Endothelial cell of umbilical vein (primary cell): ENCODE data around the gene ADSS1. TPM values are rescaled to one million over a fixed set of nuclear protein-coding genes. Genes with fewer than 3 reads are reported as not detected.

Source experiments
- BruUV-seq: library from RNA; stranded (reverse); fragments of 400-500 nt; replicated peaks from 2 replicates; lab custom pipeline; 2021; lab: Mats Ljungman, UMichigan
- CTCF ChIA-PET: fragments of 300-600, 350-600 bp; sonication (Branson Sonifier 250); formaldehyde crosslinking; loops from one replicate; lab custom pipeline; 2021; ENCODE audit warnings: antibody characterized with exemption, inconsistent platforms; lab: Charles Lee
- POLR2A ChIA-PET: fragments of 300-600, 350-600 bp; sonication (Branson Sonifier 250); formaldehyde crosslinking; loops from one replicate; lab custom pipeline; 2021; ENCODE audit warnings: antibody characterized with exemption, inconsistent platforms; lab: Charles Lee
- DNase-seq: peaks from one replicate; pipeline ENCODE4 v3.0.0-alpha.2; 2011; ENCODE audit warnings: low read depth, low spot score
- FAIRE-seq: peaks from 2 replicates; lab custom pipeline; 2011; peaks lifted over from hg19 to GRCh38; lab: Jason Lieb, UNC
- H2AFZ ChIP-seq: 2 replicates; pipeline ENCODE4 v1.6.0; 2012; ENCODE audit warnings: low read depth, low read length, control low read depth, inconsistent platforms
- H3K27ac ChIP-seq: 2 replicates; pipeline ENCODE4 v1.5.1; 2011; ENCODE audit warnings: low read depth, mild to moderate bottlenecking, control low read depth, low read length, moderate library complexity; ENCODE audit not compliant: insufficient read depth
- H3K27me3 ChIP-seq, 2 experiments: 2 replicates each; pipeline versions ENCODE4 v1.6.0 to v1.6.1; 2011; ENCODE audit warnings: low read length in 2 of 2, mixed read lengths in 1 of 2; ENCODE audit not compliant: control insufficient read depth in 2 of 2, insufficient read depth in 2 of 2
- H3K36me3 ChIP-seq, 2 experiments: 2 replicates in 1 of 2; 3 replicates in 1 of 2; pipeline ENCODE4 v1.5.1; 2011; ENCODE audit warnings: low read length in 2 of 2, mild to moderate bottlenecking in 1 of 2, moderate library complexity in 1 of 2; ENCODE audit not compliant: control insufficient read depth in 2 of 2, insufficient read depth in 2 of 2; ENCODE audit errors: extremely low read depth in 1 of 2
- H3K4me1 ChIP-seq: 3 replicates; pipeline ENCODE4 v1.5.1; 2011; ENCODE audit warnings: mild to moderate bottlenecking, low read length; ENCODE audit not compliant: control insufficient read depth, insufficient read depth; ENCODE audit errors: extremely low read depth
- H3K4me2 ChIP-seq: 2 replicates; pipeline ENCODE4 v1.6.1; 2011; ENCODE audit warnings: low read length, control low read depth, mixed read lengths; ENCODE audit not compliant: insufficient read depth
- H3K4me3 ChIP-seq, 3 experiments: fragments of 200-600 bp in 1 of 3; sonication (generic), shearing (Covaris generic) in 1 of 3; replicated peaks in 1 of 3; 2 replicates each; pipeline ENCODE4 v1.5.1; 2011 to 2016; ENCODE audit warnings: control low read depth in 3 of 3, low read length in 3 of 3, mild to moderate bottlenecking in 2 of 3, inconsistent platforms in 1 of 3, low read depth in 1 of 3, moderate library complexity in 1 of 3; ENCODE audit not compliant: insufficient read depth in 1 of 3
- H3K79me2 ChIP-seq: 2 replicates; pipeline ENCODE4 v1.6.0; 2012; ENCODE audit warnings: low read length, inconsistent platforms; ENCODE audit not compliant: control insufficient read depth, insufficient read depth
- H3K9ac ChIP-seq: replicated peaks from 2 replicates; pipeline ENCODE3; 2011; ENCODE audit warnings: low read length, control low read depth; ENCODE audit not compliant: insufficient read depth; ENCODE audit errors: extremely low read depth
- H3K9me1 ChIP-seq: replicated peaks from 3 replicates; pipeline ENCODE4 v1.6.0; 2011; ENCODE audit warnings: mild to moderate bottlenecking, low read length; ENCODE audit not compliant: control insufficient read depth, insufficient read depth; ENCODE audit errors: extremely low read depth
- H3K9me3 ChIP-seq: replicated peaks from 2 replicates; pipeline ENCODE4 v1.5.1; 2012; ENCODE audit warnings: low read length, inconsistent platforms; ENCODE audit not compliant: control insufficient read depth, insufficient read depth
- H4K20me1 ChIP-seq: replicated peaks from 2 replicates; pipeline ENCODE3; 2011; ENCODE audit warnings: mild to moderate bottlenecking, low read length; ENCODE audit not compliant: control insufficient read depth, insufficient read depth; ENCODE audit errors: extremely low read depth
- EZH2 ChIP-seq: IDR thresholded peaks from 2 replicates; pipeline ENCODE4 v1.6.1; 2012; ENCODE audit warnings: borderline replicate concordance, low read depth, mild to moderate bottlenecking, moderate library complexity, low read length, inconsistent platforms; ENCODE audit not compliant: severe bottlenecking
- FOS ChIP-seq: IDR thresholded peaks from 2 replicates; pipeline ENCODE4 v1.6.1; 2011; ENCODE audit warnings: mild to moderate bottlenecking, low read length, moderate library complexity, borderline replicate concordance; ENCODE audit not compliant: insufficient read depth
- GATA2 ChIP-seq: IDR thresholded peaks from 2 replicates; pipeline ENCODE4 v1.7.0; 2011; ENCODE audit warnings: low read depth, mild to moderate bottlenecking, moderate library complexity, mixed read lengths, low read length; ENCODE audit not compliant: insufficient read length, insufficient read depth
- JUN ChIP-seq: IDR thresholded peaks from 2 replicates; pipeline ENCODE4 v1.6.1; 2011; ENCODE audit warnings: borderline replicate concordance, low read depth; ENCODE audit not compliant: insufficient read length, insufficient read depth
- MYC ChIP-seq: IDR thresholded peaks from one replicate; pipeline ENCODE4 v1.6.1; 2011; ENCODE audit warnings: mild to moderate bottlenecking, low read depth, low read length
- POLR2A ChIP-seq: IDR thresholded peaks from 2 replicates; pipeline ENCODE4 v1.6.1; 2012; ENCODE audit warnings: low read depth, mild to moderate bottlenecking, control low read depth, low read length
- POLR2AphosphoS5 ChIP-seq: IDR thresholded peaks from 2 replicates; pipeline ENCODE4 v1.6.1; 2012; ENCODE audit warnings: low read depth, mild to moderate bottlenecking, control low read depth, low read length, moderate library complexity; ENCODE audit not compliant: insufficient read depth
- dilution Hi-C: fragments of 300-500 bp; cut with MboI; formaldehyde crosslinking; loops from one replicate; pipeline ENCODE4 v1.15.0; 2019; ENCODE audit warnings: low sequenced_read_pairs; ENCODE audit not compliant: extremely low pct_ligation_motif_present
- intact Hi-C: fragments of 100-400 bp; cut with micrococcal nuclease; formaldehyde crosslinking; loops from one replicate; pipeline ENCODE4 v1.10.0; 2022
- polyA plus RNA-seq, 4 experiments: library from polyadenylated mRNA; depleted of rRNA in 3 of 4; stranded (reverse) in 3 of 4; unstranded in 1 of 4; fragments of >200 nt; gene quantifications; 2 replicates each; pipeline versions ENCODE4 v1.2.1 to v1.2.3, GENCODE V29; 2011 to 2012; ENCODE audit warnings: missing spikeins in 1 of 4
- total RNA-seq: library from RNA; stranded (reverse); gene quantifications from 2 replicates; pipeline ENCODE4 v1.2.3, GENCODE V29; 2021
- TF ChIP-seq, protein P1 (sequence below): IDR thresholded peaks from 2 replicates; pipeline ENCODE4 v1.6.1; 2011; ENCODE audit not compliant: insufficient read depth, insufficient read length
- TF ChIP-seq, protein P2 (sequence below), 2 donors: IDR thresholded peaks; 1 replicate in 1 of 2; 2 replicates in 1 of 2; pipeline ENCODE4 v1.5.1; 2011; ENCODE audit warnings: low read length in 2 of 2, mild to moderate bottlenecking in 2 of 2, moderate library complexity in 2 of 2, control low read depth in 1 of 2, inconsistent platforms in 1 of 2, low read depth in 1 of 2; ENCODE audit not compliant: insufficient read depth in 1 of 2; ENCODE audit errors: extremely low read depth in 1 of 2

Gene ADSS1
- total and polyA plus RNA-seq, 2 donors (not counting 3 experiments of a cell fraction or from before 2014, with no cell fraction given) = 1.9 TPM

DNA sequence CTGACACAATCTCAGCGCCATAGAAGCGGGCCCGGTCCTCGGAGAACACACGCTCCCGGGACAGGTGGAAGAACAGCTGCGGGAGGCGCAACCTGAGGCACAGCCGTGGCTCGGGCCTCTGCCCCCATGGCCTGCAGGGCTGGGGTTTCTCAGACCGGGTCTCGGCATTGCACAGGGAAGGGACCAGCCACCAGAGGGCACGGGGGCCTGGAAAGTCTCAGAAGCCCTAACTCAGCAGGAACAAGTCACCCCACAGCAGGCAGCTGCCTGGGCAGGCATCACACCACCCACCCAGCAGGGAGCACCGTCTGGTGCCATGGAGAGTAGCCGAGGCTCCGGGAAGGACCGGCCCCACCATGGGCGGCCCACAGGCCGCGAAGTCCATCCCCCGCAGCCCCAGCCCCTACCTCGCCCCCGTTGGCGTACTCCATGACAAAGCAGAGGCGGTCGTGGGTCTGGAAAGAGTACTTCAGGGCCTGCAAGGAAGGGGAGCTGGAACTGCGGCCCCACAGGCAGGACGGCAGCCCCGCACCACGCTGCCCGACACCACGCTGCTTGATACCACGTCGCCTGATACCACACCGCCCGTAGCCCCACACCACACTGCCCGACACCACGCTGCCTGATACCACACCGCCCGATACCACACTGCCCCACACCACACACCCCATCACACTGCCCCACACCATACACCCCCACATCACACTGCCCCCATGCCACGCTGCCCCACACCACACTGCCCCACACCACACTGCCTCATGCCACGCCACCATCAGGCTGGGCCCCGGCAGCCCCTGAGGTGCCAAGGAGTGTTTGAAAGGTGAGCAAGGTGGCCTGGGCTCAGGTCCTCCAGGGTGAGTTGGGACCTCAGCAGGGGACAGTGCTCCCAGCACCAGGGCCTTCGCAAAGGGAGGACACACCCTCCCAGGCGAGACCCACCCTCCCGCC, 49.8 kb downstream of the ADSS1 start:
- Histone ChIP-seq H3K27ac (no peak overlapping the region), H3K9me1 (no peaks in the 10 kb centered on the region), H3K36me3 (peaks cover 5 to 35% of the 10 kb centered on the region in 2 experiments), H4K20me1 (no peaks in the 10 kb centered on the region), H3K79me2 (no peaks in the 10 kb centered on the region), H3K9ac (no peak overlapping the region), H3K9me3 (no peaks in the 10 kb centered on the region), H3K4me2 (no peak overlapping the region), H3K4me3 (no peak overlapping the region), H3K27me3 (no peaks in the 10 kb centered on the region), H3K4me1 (peaks cover 9% of the 10 kb centered on the region), H2AFZ (no peak overlapping the region)
- no peak for TF ChIP-seq POLR2AphosphoS5
- TF ChIP-seq, protein P1, sequence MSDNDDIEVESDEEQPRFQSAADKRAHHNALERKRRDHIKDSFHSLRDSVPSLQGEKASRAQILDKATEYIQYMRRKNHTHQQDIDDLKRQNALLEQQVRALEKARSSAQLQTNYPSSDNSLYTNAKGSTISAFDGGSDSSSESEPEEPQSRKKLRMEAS = no peak
- no peak for TF ChIP-seq EZH2
- TF ChIP-seq GATA2 = no peak
- TF ChIP-seq FOS = no peak
- TF ChIP-seq JUN = no peak
- TF ChIP-seq, protein P2, sequence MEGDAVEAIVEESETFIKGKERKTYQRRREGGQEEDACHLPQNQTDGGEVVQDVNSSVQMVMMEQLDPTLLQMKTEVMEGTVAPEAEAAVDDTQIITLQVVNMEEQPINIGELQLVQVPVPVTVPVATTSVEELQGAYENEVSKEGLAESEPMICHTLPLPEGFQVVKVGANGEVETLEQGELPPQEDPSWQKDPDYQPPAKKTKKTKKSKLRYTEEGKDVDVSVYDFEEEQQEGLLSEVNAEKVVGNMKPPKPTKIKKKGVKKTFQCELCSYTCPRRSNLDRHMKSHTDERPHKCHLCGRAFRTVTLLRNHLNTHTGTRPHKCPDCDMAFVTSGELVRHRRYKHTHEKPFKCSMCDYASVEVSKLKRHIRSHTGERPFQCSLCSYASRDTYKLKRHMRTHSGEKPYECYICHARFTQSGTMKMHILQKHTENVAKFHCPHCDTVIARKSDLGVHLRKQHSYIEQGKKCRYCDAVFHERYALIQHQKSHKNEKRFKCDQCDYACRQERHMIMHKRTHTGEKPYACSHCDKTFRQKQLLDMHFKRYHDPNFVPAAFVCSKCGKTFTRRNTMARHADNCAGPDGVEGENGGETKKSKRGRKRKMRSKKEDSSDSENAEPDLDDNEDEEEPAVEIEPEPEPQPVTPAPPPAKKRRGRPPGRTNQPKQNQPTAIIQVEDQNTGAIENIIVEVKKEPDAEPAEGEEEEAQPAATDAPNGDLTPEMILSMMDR (IDR thresholded peaks at IDR 0.05; ENCODE audit: extremely low read depth in 1 of 2, insufficient read depth in 1 of 2, low read depth in 1 of 2, low read length in 2 of 2) = no peak
- TF ChIP-seq POLR2A = no peak
- TF ChIP-seq MYC = no peak
- intact Hi-C loops (no loop called here), dilution Hi-C loops (no loop called here)
- no peak for DNase-seq
- CTCF ChIA-PET = no interaction called here
- BruUV-seq = no TSS peak
- FAIRE-seq = no peak
- POLR2A ChIA-PET = no interaction called here
